ENCODE results near the gene ZBTB7A. TPM values are rescaled to one million over a fixed set of nuclear protein-coding genes. Genes with fewer than 3 reads are reported as not detected.

The ZBTB7A gene
- total RNA-seq, 4 donors from 2014 or later, result 10.8 to 72.9 (median 14.1) TPM

- no peaks in the 10 kb centered on the region for H3K27me3 ChIP-seq
- peak overlapping the region; percentile 98 for H3K27ac ChIP-seq
- H3K9me3 ChIP-seq, result no peaks in the 10 kb centered on the region
- H3K4me3 ChIP-seq, result peak overlapping the region; percentile 16 to 34
- peaks cover 11 to 57% of the 10 kb centered on the region in 2 donors for H3K4me1 ChIP-seq
- DNase-seq, result peak in 1 of 2 donors; percentile 36
- no peaks in the 10 kb centered on the region for H3K36me3 ChIP-seq
- intact Hi-C loops (cut with DNase I; ENCODE audit: low total_unique reads), result no loop called here
- no peak for TF ChIP-seq CTCF (IDR thresholded peaks at IDR 0.05)
- TF ChIP-seq POLR2A (IDR thresholded peaks at IDR 0.05), result no peak
Measured at GRCh38 chr19:4060621-4061177, 6.0 kb downstream of the ZBTB7A start.

- no peaks in the 10 kb centered on the region for H3K27me3 ChIP-seq
- peak overlapping the region; percentile 10 to 34 for H3K4me3 ChIP-seq
- peak overlapping the region; percentile 98 for H3K27ac ChIP-seq
- peak; percentile 87 to 90 for DNase-seq
- no peaks in the 10 kb centered on the region for H3K9me3 ChIP-seq
- H3K4me1 ChIP-seq, result peaks cover 11 to 57% of the 10 kb centered on the region in 2 donors
- no peak for TF ChIP-seq POLR2A (IDR thresholded peaks at IDR 0.05)
- no peak for TF ChIP-seq CTCF (IDR thresholded peaks at IDR 0.05)
- intact Hi-C loops (cut with DNase I; ENCODE audit: low total_unique reads), result no loop called here
- no peaks in the 10 kb centered on the region for H3K36me3 ChIP-seq
Measured at GRCh38 chr19:4059891-4060620, 6.6 kb downstream of the ZBTB7A start.

- intact Hi-C loops (cut with DNase I; ENCODE audit: low total_unique reads), result no loop called here
Measured at GRCh38 chr19:4059453-4059871, 7.2 kb downstream of the ZBTB7A start.

GRCh38 chr19:4058693-4059452 is 7.8 kb downstream of the ZBTB7A start:
- H3K4me1 ChIP-seq, result peaks cover 11 to 57% of the 10 kb centered on the region in 2 donors
- H3K4me3 ChIP-seq, result peak overlapping the region; percentile 27 to 34
- no peaks in the 10 kb centered on the region for H3K36me3 ChIP-seq
- peak in 1 of 2 donors; percentile 52 for DNase-seq
- intact Hi-C loops (cut with DNase I; ENCODE audit: low total_unique reads), result no loop called here
- no peaks in the 10 kb centered on the region for H3K9me3 ChIP-seq
- H3K27ac ChIP-seq, result peak overlapping the region; percentile 98
- no peak for TF ChIP-seq POLR2A (IDR thresholded peaks at IDR 0.05)
- no peak for TF ChIP-seq CTCF (IDR thresholded peaks at IDR 0.05)
- H3K27me3 ChIP-seq, result no peaks in the 10 kb centered on the region

More at GRCh38 chr19:4059453-4059871, 7.2 kb downstream of the ZBTB7A start:
- DNase-seq, result no peak
- no peaks in the 10 kb centered on the region for H3K36me3 ChIP-seq
- no peaks in the 10 kb centered on the region for H3K27me3 ChIP-seq
- peak overlapping the region; percentile 27 to 34 for H3K4me3 ChIP-seq
- H3K9me3 ChIP-seq, result no peaks in the 10 kb centered on the region
- TF ChIP-seq POLR2A (IDR thresholded peaks at IDR 0.05) (no peak), CTCF (IDR thresholded peaks at IDR 0.05) (no peak)
- H3K27ac ChIP-seq, result peak overlapping the region; percentile 98
- peaks cover 11 to 57% of the 10 kb centered on the region in 2 donors for H3K4me1 ChIP-seq
